ENCODE data around the gene C6orf15. TPM values are rescaled to one million over a fixed set of nuclear protein-coding genes. Genes with fewer than 3 reads are reported as not detected.

The C6orf15 gene
- total and polyA plus RNA-seq, 2 donors (not counting 3 experiments of a cell fraction or from before 2014, with no cell fraction given), result not detected

GRCh38 chr6:31145386-31145785, 33.0 kb upstream of the C6orf15 start:
- CTCF ChIA-PET, result interaction anchor here (0.9 to 3.3 kb wide), 4 partner anchors 8 to 221 kb away, joined by 3 to 15 read pairs (median 6); no protein-coding TSS in a partner anchor
- intact Hi-C loops (cut with micrococcal nuclease), result no loop called here
- no TSS peak for BruUV-seq (replicated peaks)

More at GRCh38 chr6:31145386-31145785, 33.0 kb upstream of the C6orf15 start:
- dilution Hi-C loops (cut with MboI; ENCODE audit: extremely low pct_ligation_motif_present, low sequenced_read_pairs), result no loop called here
- no peak for FAIRE-seq
- Histone ChIP-seq H3K79me2 (ENCODE audit: control insufficient read depth, insufficient read depth, low read length) (no peaks in the 10 kb centered on the region), H2AFZ (ENCODE audit: low read depth, low read length) (no peak overlapping the region), H3K4me2 (ENCODE audit: insufficient read depth, low read length) (no peak overlapping the region), H3K4me1 (ENCODE audit: control insufficient read depth, extremely low read depth, insufficient read depth, low read length) (peaks cover 3% of the 10 kb centered on the region), H3K9me1 (replicated peaks; ENCODE audit: control insufficient read depth, extremely low read depth, insufficient read depth, low read length) (no peaks in the 10 kb centered on the region), H3K36me3 (ENCODE audit: control insufficient read depth in 2 of 2, extremely low read depth in 1 of 2, insufficient read depth in 2 of 2, low read length in 2 of 2) (peaks cover 0 to 15% of the 10 kb centered on the region in 2 experiments), H3K4me3 (replicated peaks in 1 of 3; ENCODE audit: insufficient read depth in 1 of 3, low read depth in 1 of 3, low read length in 3 of 3) (no peak overlapping the region), H3K9ac (replicated peaks; ENCODE audit: extremely low read depth, insufficient read depth, low read length) (no peak overlapping the region), H3K27me3 (ENCODE audit: control insufficient read depth in 2 of 2, insufficient read depth in 2 of 2, low read length in 2 of 2) (no peaks in the 10 kb centered on the region), H3K27ac (ENCODE audit: insufficient read depth, low read depth, low read length) (no peak overlapping the region), H4K20me1 (replicated peaks; ENCODE audit: control insufficient read depth, extremely low read depth, insufficient read depth, low read length) (no peaks in the 10 kb centered on the region), H3K9me3 (replicated peaks; ENCODE audit: control insufficient read depth, insufficient read depth, low read length) (no peaks in the 10 kb centered on the region)
- TF ChIP-seq EZH2 (IDR thresholded peaks at IDR 0.05; ENCODE audit: borderline replicate concordance, low read depth, low read length, severe bottlenecking), result no peak
- no peak for TF ChIP-seq FOS (IDR thresholded peaks at IDR 0.05; ENCODE audit: borderline replicate concordance, insufficient read depth, low read length)
- no peak for TF ChIP-seq MAX (IDR thresholded peaks at IDR 0.05; ENCODE audit: insufficient read depth, insufficient read length)
- no peak for TF ChIP-seq MYC (IDR thresholded peaks at IDR 0.05; ENCODE audit: low read depth, low read length)
- TF ChIP-seq POLR2AphosphoS5 (IDR thresholded peaks at IDR 0.05; ENCODE audit: insufficient read depth, low read depth, low read length), result no peak
- TF ChIP-seq POLR2A (IDR thresholded peaks at IDR 0.05; ENCODE audit: low read depth, low read length), result no peak
- no peak for TF ChIP-seq CTCF (IDR thresholded peaks at IDR 0.05; ENCODE audit: extremely low read depth in 1 of 2, insufficient read depth in 1 of 2, low read depth in 1 of 2, low read length in 2 of 2)
- no peak for TF ChIP-seq JUN (IDR thresholded peaks at IDR 0.05; ENCODE audit: borderline replicate concordance, insufficient read depth, insufficient read length, low read depth)
- no peak for TF ChIP-seq GATA2 (IDR thresholded peaks at IDR 0.05; ENCODE audit: insufficient read depth, insufficient read length, low read depth, low read length)
- DNase-seq (ENCODE audit: low read depth, low spot score), result no peak
- POLR2A ChIA-PET, result no interaction called here

Measured in endothelial cell of umbilical vein (primary cell).